Panc1 (cell line): Measurements from ENCODE around the gene MYH8.

ENCODE experiments used
- POLR2AphosphoS5 ChIP-seq: IDR thresholded peaks from 2 replicates; pipeline ENCODE4 v1.6.1; 2012; ENCODE audit warnings: mild to moderate bottlenecking, low read depth, low read length, moderate library complexity
- SIN3A ChIP-seq: IDR thresholded peaks from 2 replicates; pipeline ENCODE4 v1.6.1; 2012; ENCODE audit warnings: low read depth, mild to moderate bottlenecking, low read length, moderate library complexity, borderline replicate concordance; ENCODE audit not compliant: insufficient read depth
- TCF7L2 ChIP-seq: IDR thresholded peaks from 2 replicates; pipeline ENCODE4 v1.6.1; 2011; ENCODE audit warnings: mild to moderate bottlenecking, low read depth, low read length, inconsistent platforms

- TF ChIP-seq SIN3A (no peak), TCF7L2 (no peak), POLR2AphosphoS5 (no peak)
Observed at GRCh38 chr17:10439816-10440215, 18.1 kb upstream of the MYH8 start.
